WTC11 (cell line): ENCODE results near the gene DFFB.

Source experiments
- CTCF ChIP-seq: fragments of 200-600 bp; IDR thresholded peaks from 2 replicates; pipeline ENCODE4 v1.8.0; 2022; ENCODE audit warnings: antibody characterized with exemption
- ELF4 ChIP-seq: sonication (generic); formaldehyde crosslinking; IDR thresholded peaks from 2 replicates; pipeline ENCODE4 v1.8.1; 2022; ENCODE audit warnings: low read depth, mild to moderate bottlenecking, moderate library complexity, missing genetic modification reagents
- ERG ChIP-seq: fragments of 250-450 bp; sonication (Bioruptor Pico); IDR thresholded peaks from 2 replicates; pipeline ENCODE4 v1.8.0; 2021; ENCODE audit warnings: mild to moderate bottlenecking
- ESRRA ChIP-seq: sonication (generic); formaldehyde crosslinking; IDR thresholded peaks from 2 replicates; pipeline ENCODE4 v1.8.1; 2022; ENCODE audit warnings: mild to moderate bottlenecking, missing genetic modification reagents, borderline replicate concordance
- JUN ChIP-seq: sonication (generic); formaldehyde crosslinking; IDR thresholded peaks from 2 replicates; pipeline ENCODE4 v1.8.0; 2023; ENCODE audit warnings: mild to moderate bottlenecking, missing genetic modification reagents
- USF1 ChIP-seq: sonication (generic); formaldehyde crosslinking; IDR thresholded peaks from 2 replicates; pipeline ENCODE4 v1.8.0; 2022; ENCODE audit warnings: mild to moderate bottlenecking, missing genetic modification reagents
- ZBTB21 ChIP-seq: sonication (generic); formaldehyde crosslinking; IDR thresholded peaks from 2 replicates; pipeline ENCODE4 v1.8.1; 2023; ENCODE audit warnings: mild to moderate bottlenecking, missing genetic modification reagents, borderline replicate concordance
- ZNF121 ChIP-seq: sonication (generic); formaldehyde crosslinking; IDR thresholded peaks from 2 replicates; pipeline ENCODE4 v1.8.0; 2023; ENCODE audit warnings: missing genetic modification reagents
- ZNF263 ChIP-seq: sonication (generic); formaldehyde crosslinking; IDR thresholded peaks from 2 replicates; pipeline ENCODE4 v1.8.1; 2022; ENCODE audit warnings: low read depth, mild to moderate bottlenecking, moderate library complexity, missing genetic modification reagents
- ZNF512 ChIP-seq: sonication (generic); formaldehyde crosslinking; IDR thresholded peaks from 2 replicates; pipeline ENCODE4 v1.8.1; 2022; ENCODE audit warnings: missing genetic modification reagents, borderline replicate concordance

GRCh38 chr1:3842912-3843311 lies 14.4 kb upstream of the DFFB start:
- TF ChIP-seq CTCF (no peak), ESRRA (CRISPR knock-in tag) (no peak), USF1 (CRISPR knock-in tag) (no peak), JUN (CRISPR knock-in tag) (no peak), ZNF263 (CRISPR knock-in tag) (no peak), ZBTB21 (CRISPR knock-in tag) (no peak), ZNF512 (CRISPR knock-in tag) (no peak), ELF4 (CRISPR knock-in tag) (no peak), ERG (CRISPR knock-in tag) (no peak), ZNF121 (CRISPR knock-in tag) (no peak)
